HG03432 (cell line): ENCODE results near the gene GDPD2.

Source experiments
- ATAC-seq: cut with Tn5 transposase; IDR thresholded peaks from one replicate; pipeline ENCODE4 v1.9.1; 2021; ENCODE audit warnings: mild to moderate bottlenecking, moderate library complexity; ENCODE audit not compliant: unreplicated experiment

GDPD2 gene

DNA sequence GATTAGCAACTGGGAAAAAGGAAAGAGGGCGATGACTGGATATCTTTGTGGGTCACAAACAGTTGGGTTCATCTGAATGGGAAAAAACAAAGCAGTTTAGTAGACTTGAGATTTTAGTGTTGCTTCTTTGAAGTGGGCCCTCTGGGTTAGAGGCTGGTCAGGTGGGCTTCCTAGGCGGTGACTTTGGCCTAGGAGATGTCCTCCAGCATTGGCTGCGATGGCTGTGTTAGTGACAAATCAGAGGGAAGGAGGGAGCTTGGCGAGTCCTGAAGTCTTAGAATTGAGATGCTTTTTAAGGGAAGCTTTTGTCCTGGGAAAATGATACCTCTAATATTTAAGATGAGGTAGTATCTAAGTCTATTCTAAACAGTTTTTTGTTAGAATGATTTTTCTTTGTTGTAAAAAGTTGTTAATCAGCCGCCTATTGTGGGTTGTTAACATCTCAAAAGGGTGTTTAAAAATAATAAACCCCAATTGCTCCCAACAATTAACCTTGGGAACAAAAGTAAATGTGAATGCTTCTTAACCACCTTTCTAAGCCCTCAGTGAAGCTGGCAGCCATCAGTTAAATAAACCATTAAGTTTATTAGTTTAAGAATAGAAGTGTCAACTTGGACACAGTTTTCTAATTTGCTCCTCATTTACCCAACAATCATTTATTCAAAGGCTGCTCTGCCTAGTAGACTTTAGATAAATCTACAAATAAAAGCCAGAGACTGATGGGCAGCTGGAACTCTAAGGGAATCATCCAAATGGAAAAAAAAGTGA, 53.2 kb downstream of the GDPD2 start:
- no peak for ATAC-seq

DNA sequence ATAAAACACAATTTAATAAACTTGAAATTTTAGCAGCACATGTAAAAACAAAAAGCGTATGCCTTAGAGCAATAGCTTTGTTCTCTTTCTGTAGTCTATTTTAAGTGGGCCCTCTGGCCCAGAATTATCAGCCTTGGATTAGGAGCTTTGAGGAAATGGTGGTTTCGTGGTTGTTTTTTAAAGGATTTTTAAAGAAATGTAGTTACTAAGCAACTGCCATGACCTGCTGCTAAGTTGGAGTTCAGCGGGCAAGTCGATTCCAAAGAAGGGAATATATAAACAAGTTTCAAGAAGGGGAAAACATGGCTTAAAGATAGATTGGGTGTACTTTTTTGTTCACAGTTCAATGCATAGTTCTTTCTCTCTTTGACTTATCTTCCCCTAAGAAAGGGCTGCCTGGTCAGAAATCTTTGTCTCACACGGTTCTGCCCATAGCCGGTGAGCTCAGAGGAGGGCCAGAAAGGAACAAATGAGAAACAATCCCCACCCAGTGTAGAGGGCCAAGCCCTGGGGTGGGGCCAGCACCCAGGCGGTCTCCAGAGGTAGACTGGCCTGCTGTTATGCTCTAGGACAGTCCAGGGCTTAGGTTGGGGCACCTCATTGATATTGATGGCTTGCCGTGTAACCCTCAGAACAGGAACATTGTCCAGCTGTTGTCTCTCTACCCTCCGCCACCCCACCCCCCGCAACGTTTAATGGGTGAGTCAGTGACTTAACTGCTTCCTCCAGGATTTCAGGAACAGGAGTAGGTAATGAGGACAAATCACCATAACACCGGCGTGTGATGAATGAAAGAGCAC, 54.0 kb downstream of the GDPD2 start:
- ATAC-seq, result no peak

GRCh38 chrX:70477734-70478075, 54.6 kb downstream of the GDPD2 start:
- no peak for ATAC-seq

DNA sequence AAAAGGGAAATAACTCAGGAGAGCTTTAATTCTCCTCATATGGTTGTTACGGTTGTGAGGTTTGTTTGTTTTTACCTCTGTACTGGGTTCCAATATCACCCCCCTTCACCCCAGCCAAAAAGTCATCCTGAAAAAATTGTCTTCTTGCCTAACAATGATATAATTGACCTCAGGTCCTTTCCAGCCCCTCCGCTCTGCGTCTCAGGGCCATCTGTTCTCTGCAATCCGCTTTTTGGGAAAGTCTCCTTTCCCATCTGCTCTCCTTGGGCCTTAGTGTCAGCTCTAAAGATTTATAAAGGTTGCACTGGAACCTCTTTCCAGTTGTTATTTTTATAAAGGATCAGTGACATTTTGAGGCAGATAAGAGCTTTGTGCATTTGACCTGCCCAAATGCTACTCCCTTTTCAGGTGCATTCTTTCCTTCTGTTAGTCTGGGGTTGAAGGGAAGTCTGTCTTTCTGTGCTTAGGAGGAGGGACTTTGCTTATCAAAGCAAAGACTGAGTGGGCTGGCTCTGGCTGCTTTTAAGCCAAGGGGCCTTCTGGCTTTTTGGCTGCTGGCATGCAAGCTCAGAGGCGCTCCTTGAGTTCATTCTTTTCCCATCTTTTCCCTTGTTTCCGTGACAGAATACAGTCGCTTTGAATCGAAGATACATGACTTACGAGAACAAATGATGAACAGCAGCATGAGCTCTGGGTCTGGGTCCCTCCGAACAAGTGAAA, 55.6 kb downstream of the GDPD2 start:
- no peak for ATAC-seq

DNA sequence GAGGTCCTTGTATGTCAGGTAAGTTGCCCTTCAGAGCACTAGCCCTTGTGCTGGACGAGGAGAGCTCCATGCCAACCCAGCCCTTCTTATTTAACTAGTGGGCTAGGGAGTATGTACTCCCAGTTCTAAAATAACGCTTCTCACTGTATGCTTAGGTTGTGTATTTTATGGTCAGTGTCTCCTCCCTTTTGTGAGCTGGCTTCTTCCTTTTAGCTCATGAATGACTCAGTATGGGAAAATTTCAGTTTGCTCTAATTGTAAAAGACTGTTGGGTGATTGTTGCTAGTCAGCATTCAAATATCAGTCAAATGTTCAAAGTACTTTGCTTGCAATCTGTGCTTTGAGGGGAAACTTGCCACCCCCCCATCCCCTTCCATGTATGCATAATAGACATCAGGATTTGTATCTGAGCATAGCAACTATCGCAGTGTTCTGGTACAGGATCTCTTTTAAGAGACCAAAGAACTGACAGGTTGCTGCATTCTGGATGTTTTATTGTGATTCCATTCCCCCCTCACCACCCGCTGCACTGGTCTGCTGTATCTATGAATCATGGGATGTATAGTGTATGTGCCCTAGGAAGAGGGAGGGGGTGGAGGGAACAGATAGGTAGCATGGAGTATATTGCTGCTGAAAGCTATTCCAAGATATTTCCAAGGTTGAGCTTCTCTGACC, 56.3 kb downstream of the GDPD2 start:
- ATAC-seq, result no peak

GRCh38 chrX:70479922-70480659, 57.0 kb downstream of the GDPD2 start:
- no peak for ATAC-seq

DNA sequence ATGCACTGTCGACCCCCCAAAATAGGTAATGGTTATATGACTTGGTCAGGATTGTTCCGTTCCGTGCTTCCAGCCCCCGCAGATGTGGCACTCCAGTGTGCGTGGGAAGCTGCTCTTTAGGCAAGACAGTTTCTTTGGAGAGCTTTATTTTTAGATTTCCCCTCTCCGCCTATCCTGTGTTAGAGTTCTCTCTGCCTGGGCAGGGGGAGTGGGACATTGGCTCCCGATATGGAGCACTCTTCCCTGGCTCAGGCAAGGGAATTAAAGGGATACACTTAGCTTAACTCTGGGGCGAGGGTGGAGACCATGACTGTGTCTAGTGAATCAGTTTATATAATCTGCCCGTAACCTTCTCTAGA, 57.5 kb downstream of the GDPD2 start:
- no peak for ATAC-seq

DNA sequence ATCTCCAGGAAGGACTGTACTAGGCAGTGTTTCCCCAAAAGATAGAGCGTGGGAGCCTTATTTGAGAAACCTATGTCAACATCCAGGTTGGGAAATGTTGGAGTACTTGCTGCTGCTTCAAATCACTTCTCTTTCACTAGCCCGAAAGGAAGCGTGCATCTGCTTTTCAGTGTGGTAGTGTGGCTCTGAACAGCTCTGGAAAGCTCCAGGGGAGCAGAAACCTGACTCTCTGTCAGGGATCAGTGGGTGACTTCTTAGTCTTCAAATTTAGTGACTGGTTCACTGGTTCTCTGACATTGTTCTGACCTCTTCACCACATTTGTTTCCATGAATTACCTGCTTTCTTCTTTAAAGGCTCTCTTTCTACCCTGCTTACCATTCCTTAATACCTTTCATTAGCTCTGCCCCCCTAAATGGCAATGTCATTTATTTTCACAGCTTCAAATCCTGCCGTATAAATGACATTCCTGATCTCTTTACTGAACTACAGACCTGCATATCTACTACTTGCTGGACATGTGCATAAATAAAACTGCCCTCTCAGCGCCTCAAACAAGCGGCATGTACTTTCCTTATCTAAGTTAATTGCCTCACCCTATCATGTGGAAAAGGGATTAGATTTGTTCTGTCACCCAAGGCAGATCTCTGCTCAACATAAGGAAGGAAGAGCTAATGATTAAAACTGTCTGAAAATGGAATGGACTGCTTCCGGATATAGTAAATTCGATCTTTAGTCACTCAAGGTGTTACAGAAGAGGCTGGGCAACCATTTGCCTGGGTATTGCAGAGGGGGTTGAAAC, 58.6 kb downstream of the GDPD2 start:
- ATAC-seq, result no peak

- ATAC-seq, result no peak
Measured at GRCh38 chrX:70482300-70482699, 59.2 kb downstream of the GDPD2 start.
